Motor neuron (in vitro differentiated cells): ENCODE measurements around the gene KREMEN1. TPM values are rescaled to one million over a fixed set of nuclear protein-coding genes. Genes with fewer than 3 reads are reported as not detected.

Experiments
- ATAC-seq, 8 experiments: fragments of 200-7000 bp; cut with Tn5 transposase; replicated peaks in 6 of 8; 2 replicates each; pipeline ENCODE4 v1.8.0; 2021; ENCODE audit warnings: mild to moderate bottlenecking in 8 of 8, moderate library complexity in 8 of 8
- H3K27ac ChIP-seq, 2 donors: fragments of 250-450 bp; sonication (Bioruptor Pico); 2 replicates each; pipeline ENCODE4 v1.9.0; 2021; ENCODE audit warnings: antibody characterized with exemption in 2 of 2, mild to moderate bottlenecking in 2 of 2, moderate library complexity in 1 of 2
- H3K4me1 ChIP-seq, 2 donors: fragments of 250-450 bp; sonication (Bioruptor Pico); replicated peaks in 1 of 2; 2 replicates each; pipeline ENCODE4 v1.6.1; 2021; ENCODE audit warnings: antibody characterized with exemption in 2 of 2, mild to moderate bottlenecking in 2 of 2, moderate library complexity in 1 of 2
- H3K4me3 ChIP-seq, 5 donors: fragments of 250-450 bp; sonication (Bioruptor Pico); 2 replicates each; pipeline ENCODE4 v1.9.0; 2021; ENCODE audit warnings: antibody characterized with exemption in 5 of 5, mild to moderate bottlenecking in 5 of 5, moderate library complexity in 4 of 5
- WGBS, 10 experiments: fragments of 450-650 bp; shearing (Covaris generic); methylation state at CpG; one replicate each; pipeline ENCODE4 v1.0.0; 2022; 5-methylcytosine and 5-hydroxymethylcytosine counted together
- in situ Hi-C, 9 experiments: fragments of 400-800 bp; cut with MboI; loops; one replicate each; pipeline ENCODE4 v1.15.0; 2021; ENCODE audit warnings: low sequenced_read_pairs in 9 of 9, low pct_unique_long_range_greater_than_20kb in 2 of 9; ENCODE audit not compliant: unreplicated experiment in 9 of 9
- total RNA-seq, 8 experiments: library from RNA; unstranded; fragments of 300-600 nt; gene quantifications; 2 replicates each; pipeline versions ENCODE4 v1.2.3 to v1.2.4, GENCODE V29; 2022

KREMEN1 gene
- total RNA-seq, 8 experiments from 2014 or later = 3.3 to 16.5 (median 6.4) TPM

DNA sequence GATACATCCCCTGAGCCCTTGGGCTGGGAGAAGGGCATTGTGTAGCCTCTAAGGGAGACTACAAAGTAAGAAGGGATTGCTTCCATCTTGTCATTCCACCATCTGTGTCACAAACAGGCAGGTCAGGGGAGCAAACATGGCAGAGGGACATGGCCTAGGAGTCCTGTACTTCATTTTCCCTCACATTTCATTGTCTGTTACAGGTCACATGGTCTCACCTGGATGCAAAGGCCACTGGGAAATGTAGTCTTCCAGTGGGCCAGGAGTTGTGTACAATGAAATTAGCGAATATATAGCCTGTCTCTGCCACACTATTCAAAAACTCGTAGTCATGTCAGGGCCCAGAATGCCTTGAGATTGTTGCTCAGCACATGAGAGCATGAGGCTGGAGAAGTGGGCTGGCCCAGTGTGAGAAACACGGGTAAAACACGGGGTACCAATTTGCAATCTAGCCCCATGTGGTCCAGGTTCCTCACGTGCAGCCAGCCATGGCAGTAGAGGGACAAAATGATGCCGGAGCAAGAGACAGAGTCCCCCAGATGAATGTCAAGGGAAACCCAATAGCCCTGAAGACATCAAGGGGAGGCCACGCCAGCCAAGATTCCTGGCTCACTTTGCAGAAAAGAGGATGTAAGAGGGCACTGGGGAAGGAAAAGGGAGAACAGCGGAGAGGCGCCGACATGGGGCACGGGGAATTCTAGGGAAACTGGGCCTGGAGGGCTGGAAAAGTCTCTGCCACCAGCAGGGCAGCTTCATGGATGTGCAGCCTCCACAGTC lies 85.1 kb downstream of the KREMEN1 start:
- whole genome bisulfite sequencing, 10 experiments = 37 to 100% (median 95%) methylated on average over 2 to 4 of the region's 11 CpGs; no CpG with 5 or more reads in 5 of the 10 experiments
- Histone ChIP-seq H3K4me3 (no peak overlapping the region), H3K27ac (no peak overlapping the region), H3K4me1 (peaks cover 16 to 20% of the 10 kb centered on the region in 2 donors)
- ATAC-seq = no peak
- in situ Hi-C loops = no loop called here

GRCh38 chr22:29158546-29158945 lies 85.7 kb downstream of the KREMEN1 start:
- 82 to 98% (median 90%) methylated on average over 2 to 5 of the region's 5 CpGs; no CpG with 5 or more reads in 3 of the 10 experiments for WGBS, 10 experiments

DNA sequence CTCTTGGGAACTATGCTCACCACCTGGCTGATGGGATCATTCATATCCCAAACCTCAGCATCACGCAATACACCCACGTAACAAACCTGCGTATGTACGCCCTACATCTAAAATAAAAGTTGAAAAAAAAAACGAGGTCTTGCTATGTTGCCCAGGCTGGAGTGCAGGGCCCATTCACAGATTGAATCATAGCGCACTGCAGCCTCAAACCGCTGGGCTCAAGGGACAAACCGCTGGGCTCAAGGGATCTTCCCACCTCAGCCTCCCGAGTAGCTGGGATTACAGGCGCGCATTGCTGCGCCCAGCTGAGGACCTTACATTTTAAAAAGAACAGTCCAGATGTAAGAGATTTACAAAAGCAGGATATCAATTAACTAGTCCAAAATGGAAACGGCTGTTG lies 91.0 kb downstream of the KREMEN1 start:
- in situ Hi-C loops = no loop called here

More at GRCh38 chr22:29158546-29158945, 85.7 kb downstream of the KREMEN1 start:
- in situ Hi-C loops = no loop called here
- H3K27ac ChIP-seq = no peak overlapping the region
- H3K4me1 ChIP-seq = peaks cover 14 to 16% of the 10 kb centered on the region in 2 donors
- no peak overlapping the region for H3K4me3 ChIP-seq
- ATAC-seq = no peak

GRCh38 chr22:29165321-29166060 lies 92.7 kb downstream of the KREMEN1 start:
- ATAC-seq = peak in 3 of 8 experiments; percentile 31 to 96 (median 86)
- 0 to 100% (median 78%) methylated on average over 1 to 9 of the region's 11 CpGs; no CpG with 5 or more reads in 4 of the 10 experiments for WGBS, 10 experiments

More for the DNA sequence above, 91.0 kb downstream of the KREMEN1 start:
- 50 to 90% (median 82%) methylated on average over 1 to 10 of the region's 13 CpGs; no CpG with 5 or more reads in 2 of the 10 experiments for WGBS, 10 experiments
- ATAC-seq = no peak
- Histone ChIP-seq H3K27ac (no peak overlapping the region), H3K4me3 (no peak overlapping the region), H3K4me1 (no peaks in the 10 kb centered on the region)

DNA sequence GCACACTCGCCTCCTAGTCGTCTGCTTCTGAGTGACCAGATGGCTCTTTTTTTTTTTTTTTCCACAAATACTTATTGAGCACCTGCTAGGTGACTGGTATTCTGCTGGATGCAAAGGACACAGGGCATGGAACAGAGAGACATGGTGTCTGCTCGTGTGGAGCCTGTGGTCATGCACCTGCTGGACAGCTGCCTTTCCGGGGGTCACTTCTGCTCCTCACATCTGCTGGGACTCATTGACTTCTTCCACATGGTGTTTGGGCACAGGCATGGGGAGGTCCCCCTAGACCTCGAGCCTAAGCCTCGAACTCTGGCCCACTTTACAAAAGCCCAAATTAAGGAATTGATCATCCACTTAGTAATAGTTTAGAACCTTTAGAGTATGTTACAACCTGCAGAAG lies 93.3 kb downstream of the KREMEN1 start:
- Histone ChIP-seq H3K27ac (no peak overlapping the region), H3K4me3 (no peak overlapping the region), H3K4me1 (no peaks in the 10 kb centered on the region)
- no peak for ATAC-seq
- in situ Hi-C loops = no loop called here
- 64 to 100% (median 97%) methylated on average over 1 to 6 of the region's 6 CpGs; no CpG with 5 or more reads in 5 of the 10 experiments for WGBS, 10 experiments

More at GRCh38 chr22:29165321-29166060, 92.7 kb downstream of the KREMEN1 start:
- H3K4me1 ChIP-seq = no peaks in the 10 kb centered on the region
- in situ Hi-C loops = no loop called here
- H3K27ac ChIP-seq = no peak overlapping the region
- no peak overlapping the region for H3K4me3 ChIP-seq

GRCh38 chr22:29167032-29167911 lies 94.4 kb downstream of the KREMEN1 start:
- no peak overlapping the region for H3K27ac ChIP-seq
- no peaks in the 10 kb centered on the region for H3K4me1 ChIP-seq
- no peak for ATAC-seq
- H3K4me3 ChIP-seq = no peak overlapping the region
- in situ Hi-C loops = no loop called here
- 60 to 100% (median 84%) methylated on average over 1 to 16 of the region's 22 CpGs; no CpG with 5 or more reads in 2 of the 10 experiments for WGBS, 10 experiments

DNA sequence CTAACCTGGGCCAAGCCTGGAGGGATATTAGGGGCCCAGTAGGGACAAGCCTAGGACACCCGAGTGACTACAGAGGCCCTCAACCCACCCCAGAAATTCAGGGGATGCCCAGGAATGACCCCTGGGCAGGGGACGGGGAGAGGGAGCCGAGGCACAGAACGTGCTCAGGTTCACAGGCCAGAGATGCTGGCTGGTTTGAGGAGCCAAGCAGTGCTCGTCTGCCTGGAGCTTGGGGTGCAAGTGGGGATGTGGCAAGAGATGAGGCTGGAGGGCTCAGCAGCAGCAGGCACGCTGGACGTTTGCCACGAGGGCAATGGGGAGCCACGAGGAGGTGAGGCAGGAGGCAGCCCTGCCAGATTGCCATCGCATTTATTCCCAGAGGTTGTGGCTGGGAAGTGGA lies 98.9 kb downstream of the KREMEN1 start:
- H3K27ac ChIP-seq = no peak overlapping the region
- H3K4me1 ChIP-seq = no peaks in the 10 kb centered on the region
- H3K4me3 ChIP-seq = no peak overlapping the region
- WGBS, 10 experiments = 86 to 100% (median 88%) methylated on average over 1 to 6 of the region's 10 CpGs; no CpG with 5 or more reads in 7 of the 10 experiments
- ATAC-seq = no peak
- in situ Hi-C loops = no loop called here

- no peak for ATAC-seq
- WGBS, 10 experiments = 40 to 91% methylated on average over 1 to 4 of the region's 6 CpGs; no CpG with 5 or more reads in 8 of the 10 experiments
- H3K27ac ChIP-seq = no peak overlapping the region
- no peak overlapping the region for H3K4me3 ChIP-seq
- in situ Hi-C loops = no loop called here
- H3K4me1 ChIP-seq = no peaks in the 10 kb centered on the region
Observed at GRCh38 chr22:29172216-29172615, 99.4 kb downstream of the KREMEN1 start.

GRCh38 chr22:29175312-29175835 lies 102.5 kb downstream of the KREMEN1 start:
- ATAC-seq = no peak
- Histone ChIP-seq H3K4me3 (no peak overlapping the region), H3K27ac (no peak overlapping the region), H3K4me1 (no peaks in the 10 kb centered on the region)
- WGBS, 10 experiments = 57 to 100% (median 90%) methylated on average over 1 of the region's 1 CpG; no CpG with 5 or more reads in 2 of the 10 experiments
- in situ Hi-C loops = no loop called here

DNA sequence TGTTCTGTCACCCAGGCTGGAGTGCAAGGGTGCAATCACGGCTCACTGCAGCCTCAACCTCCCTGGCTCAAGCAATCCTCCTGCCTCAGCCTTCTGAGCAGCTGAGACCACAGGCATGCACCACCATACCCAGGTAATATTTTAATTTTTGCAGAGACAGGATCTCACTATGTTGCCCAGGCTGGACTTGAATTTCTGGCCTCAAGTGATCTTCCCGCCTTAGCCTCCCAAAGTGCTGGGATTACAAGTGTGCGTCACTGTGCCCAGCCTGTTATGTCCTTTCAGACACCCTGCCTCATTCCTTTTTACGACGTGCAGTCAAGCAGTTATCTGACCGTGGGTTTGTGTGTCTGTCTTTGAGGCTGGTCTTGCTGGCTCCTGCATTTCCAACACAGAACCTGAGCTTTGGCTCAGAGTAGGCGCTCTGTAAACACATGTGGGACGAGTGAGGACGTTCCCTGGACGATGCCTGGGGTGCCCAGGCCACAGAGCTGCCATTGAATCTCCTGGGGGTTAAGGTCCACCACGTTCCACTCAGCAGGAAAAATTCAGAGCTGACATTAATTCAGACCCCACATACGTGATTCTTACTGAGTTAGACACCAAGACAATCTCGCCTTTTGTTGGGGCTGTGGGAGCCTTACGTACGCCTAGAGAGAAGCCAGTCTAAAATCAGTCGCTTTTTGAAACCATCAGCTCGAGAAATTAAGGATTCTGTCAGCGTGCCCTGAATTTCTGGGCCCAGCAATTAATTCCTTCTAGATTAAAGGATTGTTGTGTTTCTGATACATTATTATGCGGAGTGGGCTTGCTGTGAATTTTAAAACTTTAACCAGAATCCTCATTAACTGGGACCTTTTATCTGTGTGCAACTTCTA lies 111.4 kb downstream of the KREMEN1 start:
- 28 to 100% (median 73%) methylated on average over 2 to 13 of the region's 19 CpGs; no CpG with 5 or more reads in 1 of the 10 experiments for WGBS, 10 experiments
- H3K4me1 ChIP-seq = peaks cover 2 to 7% of the 10 kb centered on the region in 2 donors
- ATAC-seq = peak in 3 of 8 experiments; percentile 32 to 47 (median 45)
- H3K4me3 ChIP-seq = no peak overlapping the region
- no peak overlapping the region for H3K27ac ChIP-seq
- in situ Hi-C loops = no loop called here

GRCh38 chr22:29184849-29185490 lies 112.1 kb downstream of the KREMEN1 start:
- WGBS, 10 experiments = 23 to 82% (median 40%) methylated on average over 1 to 5 of the region's 12 CpGs; no CpG with 5 or more reads in 5 of the 10 experiments
- H3K4me1 ChIP-seq = peaks cover 2 to 7% of the 10 kb centered on the region in 2 donors
- in situ Hi-C loops = no loop called here
- H3K27ac ChIP-seq = no peak overlapping the region
- H3K4me3 ChIP-seq = no peak overlapping the region
- ATAC-seq = peak in 3 of 8 experiments; percentile 62 to 73 (median 71)
